Measurements from ENCODE around the gene CNBP. TPM values are rescaled to one million over a fixed set of nuclear protein-coding genes. Genes with fewer than 3 reads are reported as not detected.

The CNBP gene
- total and polyA plus RNA-seq, 2 of the 13 experiments (the other 11 are each of a cell fraction or from before 2014, with no cell fraction given) = 282 to 354 TPM

GRCh38 chr3:129228891-129229585, 45.3 kb upstream of the CNBP start (continued):
- no peak for TF ChIP-seq PRDM10 (CRISPR knock-in tag; IDR thresholded peaks at IDR 0.05; ENCODE audit: low read depth)
- no peak for TF ChIP-seq ZNF234 (CRISPR knock-in tag; conservative IDR thresholded peaks at IDR 0.05)
- TF ChIP-seq PITX1 (CRISPR knock-in tag; IDR thresholded peaks at IDR 0.05) = 0 out of 2 replicates have a peak, but pooled peaks have one; percentile 15
- no peak for TF ChIP-seq ZNF710 (CRISPR knock-in tag; IDR thresholded peaks at IDR 0.05; ENCODE audit: borderline replicate concordance)
- TF ChIP-seq, protein P1, sequence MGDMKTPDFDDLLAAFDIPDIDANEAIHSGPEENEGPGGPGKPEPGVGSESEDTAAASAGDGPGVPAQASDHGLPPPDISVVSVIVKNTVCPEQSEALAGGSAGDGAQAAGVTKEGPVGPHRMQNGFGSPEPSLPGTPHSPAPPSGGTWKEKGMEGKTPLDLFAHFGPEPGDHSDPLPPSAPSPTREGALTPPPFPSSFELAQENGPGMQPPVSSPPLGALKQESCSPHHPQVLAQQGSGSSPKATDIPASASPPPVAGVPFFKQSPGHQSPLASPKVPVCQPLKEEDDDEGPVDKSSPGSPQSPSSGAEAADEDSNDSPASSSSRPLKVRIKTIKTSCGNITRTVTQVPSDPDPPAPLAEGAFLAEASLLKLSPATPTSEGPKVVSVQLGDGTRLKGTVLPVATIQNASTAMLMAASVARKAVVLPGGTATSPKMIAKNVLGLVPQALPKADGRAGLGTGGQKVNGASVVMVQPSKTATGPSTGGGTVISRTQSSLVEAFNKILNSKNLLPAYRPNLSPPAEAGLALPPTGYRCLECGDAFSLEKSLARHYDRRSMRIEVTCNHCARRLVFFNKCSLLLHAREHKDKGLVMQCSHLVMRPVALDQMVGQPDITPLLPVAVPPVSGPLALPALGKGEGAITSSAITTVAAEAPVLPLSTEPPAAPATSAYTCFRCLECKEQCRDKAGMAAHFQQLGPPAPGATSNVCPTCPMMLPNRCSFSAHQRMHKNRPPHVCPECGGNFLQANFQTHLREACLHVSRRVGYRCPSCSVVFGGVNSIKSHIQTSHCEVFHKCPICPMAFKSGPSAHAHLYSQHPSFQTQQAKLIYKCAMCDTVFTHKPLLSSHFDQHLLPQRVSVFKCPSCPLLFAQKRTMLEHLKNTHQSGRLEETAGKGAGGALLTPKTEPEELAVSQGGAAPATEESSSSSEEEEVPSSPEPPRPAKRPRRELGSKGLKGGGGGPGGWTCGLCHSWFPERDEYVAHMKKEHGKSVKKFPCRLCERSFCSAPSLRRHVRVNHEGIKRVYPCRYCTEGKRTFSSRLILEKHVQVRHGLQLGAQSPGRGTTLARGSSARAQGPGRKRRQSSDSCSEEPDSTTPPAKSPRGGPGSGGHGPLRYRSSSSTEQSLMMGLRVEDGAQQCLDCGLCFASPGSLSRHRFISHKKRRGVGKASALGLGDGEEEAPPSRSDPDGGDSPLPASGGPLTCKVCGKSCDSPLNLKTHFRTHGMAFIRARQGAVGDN (CRISPR knock-in tag; IDR thresholded peaks at IDR 0.05) = peak; percentile 58
- peak; percentile 9; the same call in 1 of the 2 replicates for TF ChIP-seq ZNF263 (CRISPR knock-in tag; IDR thresholded peaks at IDR 0.05)
- TF ChIP-seq ZNF691 (CRISPR knock-in tag; IDR thresholded peaks at IDR 0.05; ENCODE audit: borderline replicate concordance, low read depth) = no peak
- no peak for TF ChIP-seq NFRKB (IDR thresholded peaks at IDR 0.05)
- TF ChIP-seq HDAC6 (IDR thresholded peaks at IDR 0.05; ENCODE audit: low read depth, low read length) = no peak
- no peak for TF ChIP-seq ZSCAN30 (CRISPR knock-in tag; IDR thresholded peaks at IDR 0.05)
- TF ChIP-seq SOX5 (CRISPR knock-in tag; IDR thresholded peaks at IDR 0.05; ENCODE audit: borderline replicate concordance) = 0 out of 2 replicates have a peak, but pooled peaks have one; percentile 11
- TF ChIP-seq ZNF607 (CRISPR knock-in tag; IDR thresholded peaks at IDR 0.05; ENCODE audit: borderline replicate concordance) = no peak
- TF ChIP-seq SMAD1 (CRISPR knock-in tag; IDR thresholded peaks at IDR 0.05; ENCODE audit: borderline replicate concordance, low read depth) = no peak
- peak; percentile 28; the same call in 1 of the 2 replicates for TF ChIP-seq SAP130 (CRISPR knock-in tag; IDR thresholded peaks at IDR 0.05; ENCODE audit: low read depth)
- TF ChIP-seq YY1 (IDR thresholded peaks at IDR 0.05; ENCODE audit: insufficient read depth, insufficient replicate concordance, low read depth, low read length) = no peak
- peak; percentile 46; the same call in 1 of the 2 replicates for TF ChIP-seq RAD21 (CRISPR knock-in tag; IDR thresholded peaks at IDR 0.05)

Data from HepG2 (cell line).